GM13976 (cell line): ENCODE data around the gene GGPS1.

ENCODE experiments used
- DNase-seq: peaks from one replicate; pipeline ENCODE4 v3.0.0; 2012; ENCODE audit warnings: low spot score
- in situ Hi-C: fragments of 300-500 bp; cut with MboI; formaldehyde crosslinking; loops from one replicate; pipeline ENCODE4 v1.12.0; 2022; ENCODE audit warnings: low sequenced_read_pairs, mixed read lengths, inconsistent platforms; ENCODE audit not compliant: unreplicated experiment
- TF ChIP-seq, protein P1 (sequence below): IDR thresholded peaks from 2 replicates; pipeline ENCODE4 v1.5.1; 2012; ENCODE audit warnings: borderline replicate concordance, mild to moderate bottlenecking; ENCODE audit not compliant: insufficient read depth; ENCODE audit errors: extremely low read depth, missing control alignments, control extremely low read depth

The GGPS1 gene

DNA sequence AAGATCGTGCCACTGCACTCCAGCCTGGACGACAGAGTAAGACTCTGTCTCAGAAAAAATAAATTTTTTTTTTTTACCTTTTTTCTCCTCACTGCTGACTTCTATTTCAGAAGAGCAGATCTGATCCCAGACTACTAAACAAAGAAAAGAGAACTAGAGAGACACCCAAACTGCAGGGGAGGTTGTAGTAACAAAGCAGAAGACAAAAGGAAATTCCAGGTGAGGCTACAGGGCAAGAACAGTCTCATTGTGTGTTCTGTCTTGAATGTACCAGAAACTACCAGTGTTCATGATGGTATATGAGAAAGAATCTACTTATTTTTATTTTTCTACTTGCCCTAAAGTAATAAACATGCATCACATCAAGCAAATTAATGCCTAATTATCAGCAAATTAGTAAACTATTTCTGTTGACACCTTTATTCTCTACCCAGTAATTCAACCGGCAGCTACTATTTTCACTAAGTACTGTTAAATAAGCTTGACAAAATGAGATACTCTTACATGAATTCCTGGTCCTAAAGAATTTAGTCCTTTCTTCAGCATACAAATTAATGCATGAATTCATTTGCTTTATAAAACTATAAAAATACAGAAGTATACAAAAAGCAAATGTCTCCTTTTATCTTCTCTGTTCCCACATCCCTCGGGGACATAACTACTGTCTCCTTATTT lies 41.0 kb upstream of the GGPS1 start:
- TF ChIP-seq, protein P1, sequence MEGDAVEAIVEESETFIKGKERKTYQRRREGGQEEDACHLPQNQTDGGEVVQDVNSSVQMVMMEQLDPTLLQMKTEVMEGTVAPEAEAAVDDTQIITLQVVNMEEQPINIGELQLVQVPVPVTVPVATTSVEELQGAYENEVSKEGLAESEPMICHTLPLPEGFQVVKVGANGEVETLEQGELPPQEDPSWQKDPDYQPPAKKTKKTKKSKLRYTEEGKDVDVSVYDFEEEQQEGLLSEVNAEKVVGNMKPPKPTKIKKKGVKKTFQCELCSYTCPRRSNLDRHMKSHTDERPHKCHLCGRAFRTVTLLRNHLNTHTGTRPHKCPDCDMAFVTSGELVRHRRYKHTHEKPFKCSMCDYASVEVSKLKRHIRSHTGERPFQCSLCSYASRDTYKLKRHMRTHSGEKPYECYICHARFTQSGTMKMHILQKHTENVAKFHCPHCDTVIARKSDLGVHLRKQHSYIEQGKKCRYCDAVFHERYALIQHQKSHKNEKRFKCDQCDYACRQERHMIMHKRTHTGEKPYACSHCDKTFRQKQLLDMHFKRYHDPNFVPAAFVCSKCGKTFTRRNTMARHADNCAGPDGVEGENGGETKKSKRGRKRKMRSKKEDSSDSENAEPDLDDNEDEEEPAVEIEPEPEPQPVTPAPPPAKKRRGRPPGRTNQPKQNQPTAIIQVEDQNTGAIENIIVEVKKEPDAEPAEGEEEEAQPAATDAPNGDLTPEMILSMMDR, result no peak
- DNase-seq, result no peak
- in situ Hi-C loops, result no loop called here

DNA sequence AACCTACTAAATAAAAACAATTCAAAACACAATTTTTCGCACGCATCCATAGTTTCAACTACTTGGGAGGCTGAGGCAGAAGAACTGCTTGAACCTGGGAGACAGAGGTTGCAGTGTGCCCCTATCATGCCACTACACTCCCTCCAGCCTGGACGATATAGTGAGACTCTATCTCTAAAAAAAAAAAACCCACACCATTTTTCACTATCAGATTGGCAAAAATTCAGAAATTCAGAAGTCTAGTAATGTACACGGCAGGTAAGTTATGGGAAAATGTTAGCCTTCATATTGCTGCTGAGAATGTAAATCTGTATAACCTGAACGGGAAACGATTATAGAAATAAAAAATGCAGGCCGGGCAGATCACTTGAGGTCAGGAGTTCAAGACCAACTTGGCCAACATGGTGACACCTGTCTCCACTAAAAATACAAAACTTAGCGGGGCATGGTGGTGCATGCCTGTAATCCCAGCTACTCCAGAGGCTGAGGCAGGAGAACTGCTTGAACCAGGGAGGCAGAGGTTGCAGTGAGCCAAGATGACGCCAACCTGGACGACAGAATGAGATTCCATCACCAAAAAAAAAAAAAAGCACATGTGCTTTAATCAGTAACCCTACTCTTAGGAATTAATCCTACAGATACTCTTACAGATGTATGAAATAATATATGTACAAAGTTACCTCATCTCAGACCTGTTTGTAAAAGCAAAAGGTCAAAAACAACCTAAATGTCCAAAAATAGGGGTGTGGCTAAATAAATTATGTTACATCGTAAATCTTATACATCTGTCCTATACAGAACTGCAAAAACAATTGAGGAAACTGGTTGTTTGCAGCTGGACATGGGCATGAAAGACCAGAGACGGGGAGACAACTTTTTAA lies 38.3 kb upstream of the GGPS1 start:
- TF ChIP-seq, protein P1, result no peak
- no peak for DNase-seq
- in situ Hi-C loops, result no loop called here

DNA sequence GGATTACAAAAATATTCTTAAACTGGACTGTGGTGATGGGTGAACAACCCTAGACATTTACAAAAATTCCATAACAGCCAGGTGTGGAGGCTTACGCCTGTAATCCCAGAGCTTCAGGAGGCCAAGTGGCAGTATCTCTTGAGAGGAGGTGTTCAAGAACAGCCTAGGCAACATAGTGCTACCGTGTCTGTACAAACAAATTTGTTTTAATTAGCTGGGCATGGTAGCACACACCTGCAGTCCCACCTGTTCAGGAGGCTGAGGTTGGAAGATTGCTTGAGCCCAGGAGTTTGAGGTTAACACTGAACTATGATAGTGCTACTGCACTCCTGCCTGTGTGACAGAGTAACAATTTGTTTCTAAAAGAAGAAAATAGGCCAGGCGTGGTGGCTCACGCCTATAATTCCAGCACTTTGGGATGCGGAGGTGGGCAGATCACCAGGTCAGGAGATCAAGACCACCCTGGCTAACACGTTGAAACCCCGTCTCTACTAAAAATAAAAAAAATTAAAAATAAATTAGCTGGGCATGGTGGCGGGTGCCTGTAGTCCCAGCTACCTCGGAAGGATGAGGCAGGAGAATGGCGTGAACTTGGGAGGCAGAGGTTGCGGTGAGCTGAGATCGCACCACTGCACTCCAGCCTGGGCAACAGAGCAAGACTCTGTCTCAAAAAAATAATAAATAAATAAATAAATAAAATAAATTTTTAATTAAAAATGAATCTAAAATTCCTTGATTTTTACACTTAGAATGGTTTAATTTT lies 37.4 kb upstream of the GGPS1 start:
- TF ChIP-seq, protein P1, result no peak
- DNase-seq, result no peak
- in situ Hi-C loops, result no loop called here

DNA sequence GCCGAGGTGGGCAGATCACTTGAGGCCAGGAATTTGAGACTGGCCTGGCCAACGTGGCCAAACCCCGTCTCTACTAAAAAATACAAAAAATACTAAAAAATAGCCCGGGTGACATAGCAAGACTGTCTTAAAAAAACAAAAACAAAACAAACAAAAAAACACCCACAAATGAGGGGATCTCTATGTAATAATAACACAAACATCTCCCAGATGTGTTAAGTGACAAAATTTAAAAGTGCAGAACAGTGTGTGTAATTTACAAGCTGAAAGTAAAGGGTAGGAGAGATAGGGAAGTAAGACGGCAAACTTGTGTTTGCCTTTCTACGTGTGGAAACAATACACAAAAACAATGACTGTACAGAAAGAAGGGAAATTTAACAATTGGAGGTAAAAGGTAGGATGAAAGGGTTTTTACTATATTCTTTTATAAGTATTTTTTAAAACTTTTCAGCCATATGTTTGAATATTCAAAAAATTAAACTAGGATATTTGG lies 36.7 kb upstream of the GGPS1 start:
- no peak for DNase-seq
- TF ChIP-seq, protein P1, result no peak
- in situ Hi-C loops, result no loop called here

DNA sequence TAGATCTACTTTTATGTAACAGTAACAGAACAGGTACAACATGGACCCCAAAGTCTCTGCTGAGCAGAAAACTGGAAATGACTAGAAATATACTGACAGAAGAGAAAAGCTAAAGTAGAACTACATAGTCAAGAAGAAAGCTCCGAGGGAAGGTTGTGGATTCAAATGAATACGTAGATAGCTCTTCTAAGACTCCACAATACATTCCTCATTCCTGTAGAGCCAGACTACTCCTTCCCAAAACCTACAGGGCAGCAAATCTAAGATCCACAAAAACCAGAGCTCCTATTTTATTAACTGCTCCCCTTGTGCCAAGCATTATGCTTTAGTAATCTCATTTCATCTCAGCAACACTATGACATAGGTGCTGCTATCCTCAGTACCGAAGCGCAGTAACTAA lies 35.6 kb upstream of the GGPS1 start:
- TF ChIP-seq, protein P1, result no peak
- in situ Hi-C loops, result no loop called here
- no peak for DNase-seq

DNA sequence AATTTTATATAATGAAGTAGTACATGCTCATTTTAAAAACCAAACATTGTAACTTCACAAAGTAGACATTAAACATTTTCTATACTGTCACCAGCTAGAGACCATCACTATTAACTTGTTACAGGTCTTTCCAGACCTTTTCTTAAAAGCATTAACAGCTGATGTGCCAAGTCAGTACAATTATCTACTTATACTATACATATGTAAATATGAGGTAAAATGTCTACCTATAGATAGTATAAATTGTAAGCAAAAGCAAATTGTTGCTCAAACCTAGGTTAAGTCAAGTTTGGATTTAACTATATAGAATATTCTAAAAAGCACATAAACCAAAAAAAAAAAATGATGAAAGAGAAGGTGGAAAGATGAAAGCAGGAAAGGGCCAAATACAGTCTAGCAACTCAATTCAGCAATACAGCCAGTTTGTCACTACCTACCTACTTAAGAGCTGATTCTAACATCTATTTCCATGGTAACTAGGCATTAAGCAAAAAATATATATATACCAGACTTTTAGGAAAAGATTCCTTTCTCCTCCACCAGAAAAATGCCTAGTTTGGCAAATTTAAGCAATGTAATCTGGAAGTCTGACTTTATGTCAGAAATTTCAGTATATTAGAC lies 34.9 kb upstream of the GGPS1 start:
- DNase-seq, result no peak
- TF ChIP-seq, protein P1, result no peak
- in situ Hi-C loops, result no loop called here
